ENCODE measurements around the gene C4orf50. TPM values are rescaled to one million over a fixed set of nuclear protein-coding genes. Genes with fewer than 3 reads are reported as not detected.
A peak's percentile ranks its signal among the peaks of the same experiment; 100 is the strongest.
"Not testable (repeated sequence)": the region's sequence is repeated elsewhere in the genome, so short reads cannot be mapped to it uniquely, and the experiment has no call there.

C4orf50 gene
- total RNA-seq, 2 experiments from 2014 or later, result 0.05 TPM

DNA sequence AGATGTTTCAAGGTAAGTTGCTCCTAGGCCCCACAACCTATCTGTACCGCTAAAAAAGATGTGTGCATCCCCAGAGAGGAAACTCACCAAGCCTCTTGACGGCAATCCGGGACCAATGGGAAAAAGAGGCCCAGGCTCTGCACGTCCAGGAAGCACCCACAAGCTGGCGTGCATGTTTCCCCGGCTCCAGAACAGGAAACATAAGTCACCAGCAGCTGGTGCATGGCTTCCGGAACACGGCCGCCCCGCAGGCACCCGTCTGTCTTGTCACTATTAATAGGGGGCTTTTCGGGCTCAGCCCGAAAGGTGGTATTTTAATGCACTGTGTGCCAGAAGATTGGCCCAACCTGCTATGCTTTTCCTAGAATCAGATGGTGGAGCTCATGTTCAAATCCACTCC, 147.5 kb downstream of the C4orf50 start:
- ATAC-seq (no peak), DNase-seq (peak; percentile 13)
- Mint-ChIP-seq H3K4me1 (peaks cover 14% of the 10 kb centered on the region), H3K27me3 (peaks cover 16% of the 10 kb centered on the region), H3K36me3 (ENCODE audit: low read depth) (no peaks in the 10 kb centered on the region), H3K4me3 (no peak overlapping the region), H3K27ac (no peak overlapping the region), H3K9me3 (ENCODE audit: low read depth) (no peaks in the 10 kb centered on the region)
- intact Hi-C loops (cut with DNase I, micrococcal nuclease), result no loop called here
- CTCF ChIA-PET, result interaction anchor here (0.7 kb wide), 1 partner anchor 1215 kb away, joined by 3 read pairs; no protein-coding TSS in a partner anchor
- POLR2A ChIA-PET, result no interaction called here

DNA sequence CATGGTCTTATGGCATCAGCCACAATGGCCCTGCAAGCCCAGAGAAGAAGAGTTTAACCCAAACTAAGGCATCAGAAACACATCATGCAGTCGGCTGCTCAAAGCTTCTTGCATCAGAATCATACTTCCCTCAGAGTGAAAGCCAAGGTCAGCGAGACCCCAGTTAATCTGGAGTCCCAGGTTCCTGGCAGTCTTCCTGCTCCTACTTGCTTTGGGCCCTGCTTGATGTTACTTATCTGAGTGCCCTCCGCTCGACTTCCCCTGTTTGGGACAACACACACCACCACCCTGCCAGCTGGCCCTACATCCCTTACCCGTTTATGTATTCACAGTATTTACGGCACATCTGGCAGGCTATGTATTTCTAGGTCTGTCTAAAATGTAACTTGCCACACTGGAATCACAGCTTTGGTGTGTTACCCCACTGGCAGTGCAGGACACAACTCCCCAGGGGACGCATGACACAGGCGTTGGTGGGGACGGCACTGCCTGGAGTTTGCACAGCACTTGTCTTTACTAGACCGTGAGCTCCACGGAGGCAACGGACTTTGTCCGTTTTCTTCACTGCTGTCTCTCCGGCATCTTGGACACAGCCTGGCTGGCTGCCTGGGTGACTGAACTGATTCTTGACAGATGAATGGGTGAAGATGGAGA, 148.1 kb downstream of the C4orf50 start:
- ATAC-seq (no peak), DNase-seq (no peak)
- H3K36me3 Mint-ChIP-seq (ENCODE audit: low read depth), result no peaks in the 10 kb centered on the region
- no peak overlapping the region for H3K4me3 Mint-ChIP-seq
- ChIA-PET POLR2A (no interaction called here), CTCF (interaction anchor here (0.7 kb wide), 1 partner anchor 1215 kb away, joined by 3 read pairs; no protein-coding TSS in a partner anchor)
- H3K4me1 Mint-ChIP-seq, result peaks cover 15% of the 10 kb centered on the region
- no peaks in the 10 kb centered on the region for H3K9me3 Mint-ChIP-seq (ENCODE audit: low read depth)
- H3K27ac Mint-ChIP-seq, result no peak overlapping the region
- intact Hi-C loops (cut with DNase I, micrococcal nuclease), result no loop called here
- H3K27me3 Mint-ChIP-seq, result peaks cover 16% of the 10 kb centered on the region

GRCh38 chr4:5867866-5868265, 150.4 kb downstream of the C4orf50 start:
- ATAC-seq (no peak), DNase-seq (no peak)
- Mint-ChIP-seq H3K4me3 (no peak overlapping the region), H3K27me3 (peaks cover 12% of the 10 kb centered on the region), H3K9me3 (ENCODE audit: low read depth) (no peaks in the 10 kb centered on the region), H3K4me1 (peaks cover 24% of the 10 kb centered on the region), H3K27ac (no peak overlapping the region), H3K36me3 (ENCODE audit: low read depth) (no peaks in the 10 kb centered on the region)
- intact Hi-C loops (cut with DNase I, micrococcal nuclease), result no loop called here
- ChIA-PET POLR2A (no interaction called here), CTCF (no interaction called here)

DNA sequence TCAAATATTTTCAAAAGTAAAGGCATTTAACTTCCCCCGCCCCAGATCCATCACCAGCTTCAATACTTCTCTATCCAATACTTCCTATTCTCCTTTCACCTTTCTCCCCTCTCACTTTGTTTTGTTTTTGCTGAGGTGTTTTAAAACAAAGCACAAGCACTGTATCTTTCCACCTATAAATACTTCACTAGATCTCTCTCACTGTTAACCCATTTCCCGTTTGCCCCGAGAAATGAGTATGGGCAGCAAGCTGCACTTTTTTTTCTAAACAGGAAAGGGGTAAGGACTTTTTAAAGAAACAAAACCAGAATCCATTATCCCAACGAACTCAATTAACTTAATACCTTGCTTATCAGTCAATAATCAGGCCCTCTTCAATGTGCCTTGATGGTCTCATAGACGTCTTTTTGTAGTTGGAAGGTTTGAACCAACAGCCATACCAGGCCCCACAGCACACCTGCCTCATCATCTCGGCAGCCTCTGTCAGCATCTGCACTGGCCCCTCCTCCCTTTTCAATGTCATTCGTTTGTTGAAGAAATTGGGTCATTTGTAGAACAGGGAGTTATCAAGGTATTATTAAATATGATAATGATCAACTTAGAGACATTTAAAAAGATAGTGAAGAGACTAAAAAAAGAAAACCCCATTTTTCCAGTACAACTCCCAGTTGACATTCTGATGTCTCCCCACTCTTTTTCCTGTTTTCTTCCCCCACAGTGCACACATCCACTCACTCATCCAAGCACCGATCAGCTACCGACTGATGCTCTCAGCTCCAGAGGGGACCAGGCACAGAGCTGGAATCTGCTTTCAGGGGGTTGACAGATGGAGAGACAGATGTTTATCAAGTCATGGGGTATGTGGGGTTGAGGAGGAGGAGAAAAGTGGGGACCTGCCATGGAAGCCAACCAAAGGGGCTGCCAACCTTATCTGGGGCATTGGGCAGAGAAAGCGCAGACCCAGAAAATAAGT, 151.1 kb downstream of the C4orf50 start:
- ChIA-PET POLR2A (no interaction called here), CTCF (no interaction called here)
- H3K4me3 Mint-ChIP-seq, result no peak overlapping the region
- no peak overlapping the region for H3K27ac Mint-ChIP-seq
- no peaks in the 10 kb centered on the region for H3K9me3 Mint-ChIP-seq (ENCODE audit: low read depth)
- peaks cover 24% of the 10 kb centered on the region for H3K4me1 Mint-ChIP-seq
- H3K27me3 Mint-ChIP-seq, result peaks cover 12% of the 10 kb centered on the region
- ATAC-seq (no peak), DNase-seq (no peak)
- no peaks in the 10 kb centered on the region for H3K36me3 Mint-ChIP-seq (ENCODE audit: low read depth)
- intact Hi-C loops (cut with DNase I, micrococcal nuclease), result no loop called here

DNA sequence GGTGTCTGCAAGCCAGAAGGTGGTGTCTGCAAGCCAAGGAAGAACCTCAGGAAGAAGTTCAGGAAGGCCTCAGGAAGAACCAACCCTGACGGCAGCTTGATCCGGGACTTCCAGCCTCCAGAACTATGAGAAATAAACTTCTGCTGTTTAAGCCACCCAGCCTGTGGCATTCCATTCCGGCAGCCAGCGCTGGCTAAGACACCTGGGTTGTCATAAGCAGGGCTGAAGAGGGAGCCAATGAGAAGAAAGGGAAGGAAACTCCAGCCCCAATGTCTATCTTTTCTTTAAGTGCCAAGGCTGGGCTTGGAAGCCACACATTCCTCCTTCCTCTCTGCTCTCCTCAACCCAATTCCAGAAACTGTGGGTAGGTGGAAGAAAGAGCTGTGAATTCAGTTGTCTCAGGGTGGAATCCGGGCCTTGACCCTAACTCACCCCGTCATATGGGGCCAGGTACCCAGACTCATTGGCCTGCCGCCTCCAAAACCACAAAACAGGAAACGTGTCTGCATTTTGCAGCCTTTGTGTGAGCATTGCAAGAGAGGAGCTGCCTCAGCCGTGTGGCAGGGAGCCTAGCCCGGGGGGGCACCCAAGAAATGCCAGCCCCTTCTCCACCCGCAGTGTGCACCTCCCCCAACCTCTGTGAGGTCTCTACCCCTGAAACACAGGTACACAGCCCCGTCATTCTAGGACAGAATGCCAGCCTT, 152.2 kb downstream of the C4orf50 start:
- ChIA-PET CTCF (interaction anchor here (0.6 to 0.7 kb wide), 3 partner anchors 44 to 1419 kb away, joined by 3 read pairs; no protein-coding TSS in a partner anchor), POLR2A (no interaction called here)
- no peak overlapping the region for H3K27ac Mint-ChIP-seq
- DNase-seq (peak; percentile 44), ATAC-seq (peak; percentile 50)
- H3K9me3 Mint-ChIP-seq (ENCODE audit: low read depth), result no peaks in the 10 kb centered on the region
- peaks cover 24% of the 10 kb centered on the region for H3K4me1 Mint-ChIP-seq
- H3K4me3 Mint-ChIP-seq, result no peak overlapping the region
- intact Hi-C loops (cut with DNase I, micrococcal nuclease), result no loop called here
- H3K27me3 Mint-ChIP-seq, result peaks cover 12% of the 10 kb centered on the region
- H3K36me3 Mint-ChIP-seq (ENCODE audit: low read depth), result no peaks in the 10 kb centered on the region

- H3K36me3 Mint-ChIP-seq (ENCODE audit: low read depth), result no peaks in the 10 kb centered on the region
- intact Hi-C loops (cut with DNase I, micrococcal nuclease), result loop anchor here in 1 of 2 experiments (2.0 kb wide), 1 partner anchor 105 kb away; no protein-coding TSS in a partner anchor
- ATAC-seq (peak; percentile 95), DNase-seq (peak; percentile 87)
- H3K27ac Mint-ChIP-seq, result no peak overlapping the region
- CTCF ChIA-PET, result interaction anchor here (0.9 kb wide), 1 partner anchor 135 kb away, joined by 3 read pairs; no protein-coding TSS in a partner anchor
- H3K4me3 Mint-ChIP-seq, result no peak overlapping the region
- H3K27me3 Mint-ChIP-seq, result peaks cover 6% of the 10 kb centered on the region
- peaks cover 24% of the 10 kb centered on the region for H3K4me1 Mint-ChIP-seq
- H3K9me3 Mint-ChIP-seq (ENCODE audit: low read depth), result no peaks in the 10 kb centered on the region
- POLR2A ChIA-PET, result no interaction called here
These were observed 154.6 kb downstream of the C4orf50 start for GRCh38 chr4:5863461-5864113.

DNA sequence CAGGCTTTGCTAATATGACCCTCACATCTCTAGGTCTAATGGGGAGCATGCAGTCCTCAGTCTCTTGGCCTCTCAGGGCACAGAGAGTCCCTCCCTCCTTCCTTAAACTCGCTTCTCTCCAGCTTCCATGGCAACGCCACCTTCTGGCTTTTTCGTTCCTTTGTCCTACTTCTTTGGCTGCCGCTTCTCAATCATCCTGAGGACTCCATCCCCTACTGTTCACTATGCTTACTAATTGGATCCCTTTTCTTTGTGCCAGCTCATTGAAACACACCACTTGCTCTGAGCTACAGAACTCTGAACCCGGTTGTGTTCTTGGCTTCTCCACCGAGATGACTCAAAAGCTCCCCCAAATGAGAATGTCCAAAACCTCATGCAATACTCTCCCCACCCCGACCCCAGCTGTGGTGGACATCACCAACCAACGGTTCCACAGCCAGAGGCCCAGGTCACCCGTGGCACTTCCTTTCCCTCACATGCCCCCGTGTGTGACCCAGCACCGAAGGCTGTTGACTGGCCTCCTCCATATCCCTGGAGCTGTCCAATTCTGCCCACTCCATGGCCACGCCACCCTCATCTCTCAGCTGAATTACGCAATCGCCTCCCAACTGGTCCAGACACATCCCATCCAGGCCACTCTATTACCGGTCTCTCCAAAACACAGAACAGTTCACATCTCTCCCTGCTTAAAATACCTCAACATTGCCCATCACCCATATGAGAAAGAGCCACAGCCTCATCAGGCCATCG, 160.0 kb downstream of the C4orf50 start:
- ChIA-PET POLR2A (no interaction called here), CTCF (no interaction called here)
- Mint-ChIP-seq H3K4me1 (peaks cover 2% of the 10 kb centered on the region), H3K36me3 (ENCODE audit: low read depth) (no peaks in the 10 kb centered on the region), H3K27ac (no peak overlapping the region), H3K4me3 (no peak overlapping the region), H3K9me3 (ENCODE audit: low read depth) (no peaks in the 10 kb centered on the region), H3K27me3 (no peaks in the 10 kb centered on the region)
- intact Hi-C loops (cut with DNase I, micrococcal nuclease), result no loop called here
- no peak for ATAC-seq
- no peak for DNase-seq

GRCh38 chr4:5857199-5857598, 161.0 kb downstream of the C4orf50 start:
- Mint-ChIP-seq H3K4me1 (no peaks in the 10 kb centered on the region), H3K27ac (no peak overlapping the region), H3K4me3 (no peak overlapping the region), H3K36me3 (ENCODE audit: low read depth) (no peaks in the 10 kb centered on the region), H3K9me3 (ENCODE audit: low read depth) (no peaks in the 10 kb centered on the region), H3K27me3 (no peaks in the 10 kb centered on the region)
- POLR2A ChIA-PET, result no interaction called here
- CTCF ChIA-PET, result no interaction called here
- no peak for ATAC-seq
- intact Hi-C loops (cut with DNase I, micrococcal nuclease), result no loop called here
- no peak for DNase-seq

- CTCF ChIA-PET; H3K9me3 Mint-ChIP-seq (ENCODE audit: low read depth); H3K4me1 Mint-ChIP-seq; intact Hi-C loops (cut with DNase I, micrococcal nuclease); ATAC-seq; DNase-seq; H3K27ac Mint-ChIP-seq; H3K27me3 Mint-ChIP-seq; POLR2A ChIA-PET; H3K4me3 Mint-ChIP-seq; H3K36me3 Mint-ChIP-seq (ENCODE audit: low read depth): not testable (repeated sequence)
These were observed 161.9 kb downstream of the C4orf50 start for GRCh38 chr4:5856362-5856761.

DNA sequence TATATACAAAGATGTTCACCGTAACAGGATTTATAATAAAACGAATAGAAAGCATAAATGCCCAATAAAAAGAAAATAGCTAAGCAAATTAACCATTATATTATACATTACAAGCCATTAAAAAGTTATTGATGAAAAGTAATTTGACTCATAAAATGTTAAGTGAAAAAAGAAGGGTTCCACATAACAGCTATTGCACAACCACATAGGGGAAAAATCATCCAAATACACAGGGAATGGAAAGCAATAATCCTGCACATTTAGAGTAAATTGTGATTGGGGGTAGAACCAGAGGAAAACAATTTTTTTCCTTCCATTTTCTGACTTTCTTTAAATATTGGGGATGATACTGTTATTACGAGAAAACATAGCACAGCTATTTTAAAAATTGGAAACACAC, 163.3 kb downstream of the C4orf50 start:
- CTCF ChIA-PET, result no interaction called here
- H3K27ac Mint-ChIP-seq, result no peak overlapping the region
- H3K9me3 Mint-ChIP-seq (ENCODE audit: low read depth), result no peaks in the 10 kb centered on the region
- H3K27me3 Mint-ChIP-seq, result peaks cover 7% of the 10 kb centered on the region
- no peak overlapping the region for H3K4me3 Mint-ChIP-seq
- ATAC-seq, result no peak
- intact Hi-C loops (cut with DNase I, micrococcal nuclease), result no loop called here
- H3K36me3 Mint-ChIP-seq (ENCODE audit: low read depth), result no peaks in the 10 kb centered on the region
- no peak for DNase-seq
- POLR2A ChIA-PET, result no interaction called here
- H3K4me1 Mint-ChIP-seq, result no peaks in the 10 kb centered on the region
